Right ventricle myocardium inferior (tissue), 1 donor: ENCODE results near the gene SPDYE6. TPM values are rescaled to one million over a fixed set of nuclear protein-coding genes. Genes with fewer than 3 reads are reported as not detected.
A peak's percentile ranks its signal among the peaks of the same experiment; 100 is the strongest.
"Not testable (repeated sequence)": the region's sequence is repeated elsewhere in the genome, so short reads cannot be mapped to it uniquely, and the experiment has no call there.

Experiments
- ATAC-seq: fragments of 200-7000 bp; cut with Tn5 transposase; one replicate; pipeline ENCODE4 v1.9.1; 2020; ENCODE audit warnings: mild to moderate bottlenecking, moderate library complexity
- DNase-seq: peaks from one replicate; pipeline ENCODE4 v3.0.0; 2021; ENCODE audit errors: missing footprints
- intact Hi-C: fragments of 100-400 bp; cut with DNase I; formaldehyde crosslinking; loops from one replicate; pipeline ENCODE4 v1.11.0; 2022
- total RNA-seq: library from RNA; stranded (reverse); fragmentation: NEBNext Ultra II Directional; extraction: Animal tissue kit (Norgen Biotek cat#: 25700); gene quantifications from one replicate; pipeline ENCODE4 v1.2.1, GENCODE V29; 2021
- donor health status: DM: no; HTN: yes; CAD: no; lungs with severe emphysema.

SPDYE6 gene
- total RNA-seq, 1 donor from 2014 or later, result not detected

GRCh38 chr7:102372796-102373195 is 16.6 kb upstream of the SPDYE6 start:
- intact Hi-C loops, DNase-seq, ATAC-seq: not testable (repeated sequence)

GRCh38 chr7:102370038-102370437 is 13.8 kb upstream of the SPDYE6 start:
- DNase-seq, intact Hi-C loops, ATAC-seq: not testable (repeated sequence)

GRCh38 chr7:102365390-102365789 is 9.1 kb upstream of the SPDYE6 start:
- intact Hi-C loops, DNase-seq, ATAC-seq: not testable (repeated sequence)

GRCh38 chr7:102364394-102364886 is 8.2 kb upstream of the SPDYE6 start:
- peak; percentile 52 for DNase-seq
- ATAC-seq, intact Hi-C loops: not testable (repeated sequence)

GRCh38 chr7:102363549-102364393 is 7.5 kb upstream of the SPDYE6 start:
- ATAC-seq (peak; percentile 100), DNase-seq (peak; percentile 97)
- intact Hi-C loops, result not testable (repeated sequence)

- DNase-seq, intact Hi-C loops, ATAC-seq: not testable (repeated sequence)
These were observed 9.3 kb downstream of the SPDYE6 start for GRCh38 chr7:102346983-102347382.

- ATAC-seq, DNase-seq, intact Hi-C loops: not testable (repeated sequence)
These were observed 15.5 kb downstream of the SPDYE6 start for GRCh38 chr7:102340599-102341368.

GRCh38 chr7:102337420-102337819 is 18.8 kb downstream of the SPDYE6 start:
- DNase-seq, intact Hi-C loops, ATAC-seq: not testable (repeated sequence)

- ATAC-seq, intact Hi-C loops, DNase-seq: not testable (repeated sequence)
These were observed 19.2 kb downstream of the SPDYE6 start for GRCh38 chr7:102337002-102337401.

- DNase-seq, intact Hi-C loops, ATAC-seq: not testable (repeated sequence)
These were observed 20.7 kb downstream of the SPDYE6 start for GRCh38 chr7:102335574-102335973.

- DNase-seq, intact Hi-C loops, ATAC-seq: not testable (repeated sequence)
These were observed 25.4 kb downstream of the SPDYE6 start for GRCh38 chr7:102330666-102331460.

GRCh38 chr7:102329366-102329765 is 26.9 kb downstream of the SPDYE6 start:
- intact Hi-C loops, result not testable (repeated sequence)

GRCh38 chr7:102328863-102329262 is 27.4 kb downstream of the SPDYE6 start:
- intact Hi-C loops, ATAC-seq, DNase-seq: not testable (repeated sequence)

More at GRCh38 chr7:102329366-102329765, 26.9 kb downstream of the SPDYE6 start:
- not testable (repeated sequence) for ATAC-seq, DNase-seq

- DNase-seq, ATAC-seq, intact Hi-C loops: not testable (repeated sequence)
These were observed 29.1 kb downstream of the SPDYE6 start for GRCh38 chr7:102327183-102327582.

- DNase-seq (no peak), ATAC-seq (no peak)
- intact Hi-C loops, result no loop called here
These were observed 29.9 kb downstream of the SPDYE6 start for GRCh38 chr7:102326157-102326889.

- intact Hi-C loops, ATAC-seq: not testable (repeated sequence)
These were observed 31.1 kb downstream of the SPDYE6 start for GRCh38 chr7:102325106-102325505.

GRCh38 chr7:102323914-102324195 is 32.4 kb downstream of the SPDYE6 start:
- ATAC-seq, result no peak
- intact Hi-C loops, result no loop called here
- DNase-seq, result no peak

More at GRCh38 chr7:102325106-102325505, 31.1 kb downstream of the SPDYE6 start:
- DNase-seq, result not testable (repeated sequence)

GRCh38 chr7:102322202-102322715 is 34.0 kb downstream of the SPDYE6 start:
- intact Hi-C loops, result no loop called here
- ATAC-seq, result no peak
- DNase-seq, result no peak
